EH (cell line): ENCODE measurements around the gene PNPLA5.

Experiments used
- DNase-seq: peaks from one replicate; pipeline ENCODE4 v3.0.0-alpha.2; 2015; ENCODE audit warnings: low read depth

PNPLA5 gene

GRCh38 chr22:43901976-43902643, 10.3 kb upstream of the PNPLA5 start:
- DNase-seq, result peak; percentile 97

- DNase-seq, result peak; percentile 30
Observed at GRCh38 chr22:43900206-43900605, 8.4 kb upstream of the PNPLA5 start.

DNA sequence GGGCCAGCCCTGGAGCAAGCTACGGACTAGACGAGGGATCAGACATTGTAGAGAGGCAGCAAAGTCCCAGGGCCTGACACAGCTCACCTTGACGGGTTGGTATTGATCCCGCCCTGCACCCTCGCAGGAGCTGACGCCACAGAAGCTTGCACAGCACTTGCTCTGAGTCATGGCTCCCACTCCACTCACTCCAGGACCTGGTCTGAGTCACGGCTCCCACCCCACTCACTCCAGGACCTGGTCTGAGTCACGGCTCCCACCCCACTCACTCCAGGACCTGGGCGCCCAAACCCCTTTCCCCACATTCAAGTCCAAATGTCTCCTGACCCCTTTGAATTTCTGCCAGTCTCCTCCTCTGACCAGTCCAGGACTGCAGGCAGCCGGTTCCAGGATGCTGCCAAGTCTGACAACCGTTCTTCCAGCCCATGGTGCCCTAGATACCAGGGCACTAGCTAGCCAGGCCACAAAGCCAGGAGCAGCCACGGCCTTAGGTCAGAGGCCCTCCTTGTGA, 6.0 kb upstream of the PNPLA5 start:
- peak; percentile 69 for DNase-seq

GRCh38 chr22:43895986-43896645, 4.3 kb upstream of the PNPLA5 start:
- no peak for DNase-seq

DNA sequence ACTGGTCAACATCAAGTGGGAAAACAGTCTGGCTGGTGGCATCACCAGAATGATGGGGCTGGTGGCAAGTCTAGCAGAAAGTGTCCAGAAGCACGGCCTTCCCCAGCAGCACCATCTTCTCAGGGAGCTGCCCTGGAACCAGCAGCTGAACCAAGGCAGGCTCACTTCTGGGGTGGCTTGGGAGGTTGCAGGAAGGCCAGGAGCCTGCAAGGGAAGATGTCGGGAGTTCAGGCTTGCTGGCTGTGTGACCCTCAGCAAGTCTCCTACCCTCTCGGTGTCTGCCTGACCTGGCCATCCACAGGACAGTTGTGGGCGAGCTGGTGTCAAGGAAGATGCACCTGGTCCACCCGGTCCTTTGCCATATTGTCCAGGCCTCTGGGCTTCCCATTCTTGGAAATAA, 2.3 kb upstream of the PNPLA5 start:
- no peak for DNase-seq

DNA sequence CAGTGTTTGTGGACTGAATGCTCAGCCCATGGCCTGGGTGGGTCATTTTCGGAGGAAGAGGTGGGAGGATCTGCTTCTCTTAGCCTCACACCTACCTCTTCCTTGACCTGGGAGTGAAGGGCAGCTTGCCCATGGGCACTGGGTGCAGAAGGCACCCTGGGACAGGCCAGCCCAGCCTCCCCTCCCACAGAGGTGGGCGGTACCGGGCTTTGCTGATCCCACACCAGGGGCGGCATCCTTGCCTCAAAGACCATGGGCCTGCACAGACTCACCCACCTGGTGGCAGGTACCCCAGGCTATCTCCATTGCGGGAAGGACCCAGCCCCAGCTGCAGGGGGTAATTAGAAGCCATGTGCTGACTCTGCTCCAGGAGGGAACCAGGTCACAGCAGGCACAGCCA, 1.5 kb upstream of the PNPLA5 start:
- no peak for DNase-seq

DNA sequence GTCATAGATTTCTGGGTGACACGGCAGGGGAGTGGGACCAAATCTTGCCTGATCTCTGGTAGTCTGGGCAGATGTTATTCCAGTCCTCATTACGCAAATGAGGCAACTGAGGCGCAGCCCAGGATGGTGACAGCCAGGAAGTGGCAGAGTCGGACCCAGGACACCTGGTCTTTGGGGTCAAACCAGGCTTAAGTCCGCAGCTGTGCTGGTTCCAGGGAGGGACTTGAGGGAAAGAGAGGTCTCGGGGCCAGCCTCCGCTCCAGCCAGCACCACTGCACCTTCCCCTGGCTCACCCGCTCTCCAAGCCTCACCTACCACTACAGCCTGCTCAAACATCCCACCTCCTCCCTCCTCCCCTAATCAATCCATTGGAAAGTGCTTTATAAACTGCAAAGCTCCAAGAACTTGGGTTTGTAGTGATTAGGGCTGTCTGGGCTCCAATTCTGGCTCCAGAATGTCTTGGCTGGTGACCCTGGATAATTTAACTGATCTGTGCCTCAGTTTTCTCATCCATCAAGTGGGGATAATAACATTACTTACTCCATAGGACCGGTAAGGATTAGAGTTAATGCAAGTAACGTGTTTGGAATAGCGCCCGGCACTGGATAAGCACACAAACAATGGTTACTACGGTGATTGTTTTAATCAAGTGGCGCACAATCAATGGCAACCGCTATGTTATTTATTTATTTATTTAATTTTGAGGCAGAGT, 526 bp upstream of the PNPLA5 start:
- no peak for DNase-seq

DNA sequence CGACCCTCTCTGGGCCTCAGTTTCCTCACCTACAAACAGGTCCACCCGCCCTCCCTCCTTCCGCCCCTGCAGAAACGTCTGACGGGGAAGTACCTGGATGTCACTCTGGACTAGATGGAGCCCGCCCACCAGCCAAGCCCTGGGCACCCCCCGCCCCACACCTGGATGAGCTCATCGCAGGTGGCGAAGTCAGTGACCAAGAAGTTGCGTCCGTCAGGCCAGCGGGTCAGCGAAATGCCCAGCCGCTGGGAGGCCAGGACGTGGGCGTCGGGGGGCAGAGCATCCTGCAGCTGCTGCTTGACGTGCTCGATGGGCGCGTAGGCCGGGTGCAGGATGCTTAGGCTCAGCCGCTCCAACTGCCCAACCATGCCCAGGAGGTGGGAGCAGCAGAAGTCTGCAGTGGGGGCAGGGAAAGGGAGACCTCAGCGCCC, 897 bp downstream of the PNPLA5 start:
- no peak for DNase-seq

DNA sequence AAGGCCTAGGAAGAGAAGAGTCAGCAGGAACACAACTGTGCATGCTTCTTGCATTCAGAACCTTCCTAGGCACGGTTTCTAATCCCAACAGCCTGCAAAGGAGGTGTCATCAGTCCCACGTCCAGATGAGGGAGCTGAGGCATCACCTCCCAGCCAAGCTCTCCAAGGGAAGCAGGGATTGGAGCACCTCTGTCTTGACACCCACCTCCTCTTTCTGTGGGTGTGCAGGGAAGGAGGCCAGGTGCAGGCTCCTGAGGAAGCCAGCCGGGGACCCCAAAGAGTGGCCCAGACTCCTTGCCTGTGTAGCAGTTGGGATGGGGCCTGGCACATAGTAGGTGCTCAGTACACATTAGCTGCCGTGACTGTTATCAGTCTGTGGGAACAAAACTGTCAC, 2.0 kb downstream of the PNPLA5 start:
- DNase-seq, result peak; percentile 51

- no peak for DNase-seq
Observed at GRCh38 chr22:43889201-43889859, 2.5 kb downstream of the PNPLA5 start.

DNA sequence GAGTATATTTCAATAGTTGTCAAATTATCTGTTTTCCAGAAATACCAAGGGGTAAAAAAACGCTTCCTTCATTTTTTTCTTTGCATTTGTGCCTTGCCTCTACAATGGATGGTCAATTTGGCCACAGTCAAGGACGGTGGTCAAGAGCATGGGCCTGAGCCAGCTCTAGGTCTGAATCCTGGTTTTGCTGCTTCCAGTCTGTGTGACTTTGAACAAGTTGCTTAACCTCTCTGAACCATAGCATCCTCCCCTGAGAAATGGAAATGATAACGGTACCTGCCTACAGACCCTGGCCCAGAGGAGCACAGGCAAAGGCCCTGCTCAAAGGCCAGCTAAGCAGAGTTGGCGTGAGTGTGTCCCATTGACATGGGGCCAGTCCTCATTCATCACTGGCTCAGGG, 3.1 kb downstream of the PNPLA5 start:
- no peak for DNase-seq

GRCh38 chr22:43887391-43887790, 4.4 kb downstream of the PNPLA5 start:
- no peak for DNase-seq

DNA sequence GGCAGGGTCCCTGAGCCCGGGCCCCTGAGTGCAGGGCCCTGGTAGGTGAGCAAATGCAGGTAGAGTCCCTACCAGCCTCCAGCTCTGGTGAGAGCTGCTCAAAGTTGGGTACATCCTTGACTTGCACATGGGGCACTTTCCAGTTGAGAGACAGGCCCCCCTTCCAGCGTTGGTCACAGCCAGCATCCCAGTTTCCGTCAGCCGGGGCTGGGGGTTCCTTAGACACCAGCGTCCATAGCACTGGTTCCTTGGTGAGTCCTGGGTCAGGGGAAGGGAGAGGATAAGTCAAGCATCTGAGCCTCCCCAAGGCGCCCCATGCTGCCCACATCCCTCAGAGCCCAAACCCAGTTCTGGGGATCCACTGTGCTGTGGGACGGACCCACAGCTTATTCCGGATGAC, 5.6 kb downstream of the PNPLA5 start:
- no peak for DNase-seq

GRCh38 chr22:43885786-43886185, 6.0 kb downstream of the PNPLA5 start:
- no peak for DNase-seq

GRCh38 chr22:43885319-43885671, 6.5 kb downstream of the PNPLA5 start:
- DNase-seq, result no peak

- peak; percentile 50 for DNase-seq
Observed at GRCh38 chr22:43884600-43885318, 7.1 kb downstream of the PNPLA5 start.

- no peak for DNase-seq
Observed at GRCh38 chr22:43883719-43884415, 7.9 kb downstream of the PNPLA5 start.

GRCh38 chr22:43883012-43883661, 8.7 kb downstream of the PNPLA5 start:
- DNase-seq, result peak; percentile 80

GRCh38 chr22:43882122-43882767, 9.6 kb downstream of the PNPLA5 start:
- DNase-seq, result no peak
